ENCODE results near the gene DNAJC16. TPM values are rescaled to one million over a fixed set of nuclear protein-coding genes. Genes with fewer than 3 reads are reported as not detected.
"Not testable (repeated sequence)": the region's sequence is repeated elsewhere in the genome, so short reads cannot be mapped to it uniquely, and the experiment has no call there.

Gene DNAJC16
- total RNA-seq, 4 donors from 2014 or later = 10.0 to 20.9 (median 14.2) TPM

- TF ChIP-seq, protein P1, sequence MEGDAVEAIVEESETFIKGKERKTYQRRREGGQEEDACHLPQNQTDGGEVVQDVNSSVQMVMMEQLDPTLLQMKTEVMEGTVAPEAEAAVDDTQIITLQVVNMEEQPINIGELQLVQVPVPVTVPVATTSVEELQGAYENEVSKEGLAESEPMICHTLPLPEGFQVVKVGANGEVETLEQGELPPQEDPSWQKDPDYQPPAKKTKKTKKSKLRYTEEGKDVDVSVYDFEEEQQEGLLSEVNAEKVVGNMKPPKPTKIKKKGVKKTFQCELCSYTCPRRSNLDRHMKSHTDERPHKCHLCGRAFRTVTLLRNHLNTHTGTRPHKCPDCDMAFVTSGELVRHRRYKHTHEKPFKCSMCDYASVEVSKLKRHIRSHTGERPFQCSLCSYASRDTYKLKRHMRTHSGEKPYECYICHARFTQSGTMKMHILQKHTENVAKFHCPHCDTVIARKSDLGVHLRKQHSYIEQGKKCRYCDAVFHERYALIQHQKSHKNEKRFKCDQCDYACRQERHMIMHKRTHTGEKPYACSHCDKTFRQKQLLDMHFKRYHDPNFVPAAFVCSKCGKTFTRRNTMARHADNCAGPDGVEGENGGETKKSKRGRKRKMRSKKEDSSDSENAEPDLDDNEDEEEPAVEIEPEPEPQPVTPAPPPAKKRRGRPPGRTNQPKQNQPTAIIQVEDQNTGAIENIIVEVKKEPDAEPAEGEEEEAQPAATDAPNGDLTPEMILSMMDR (IDR thresholded peaks at IDR 0.05) = no peak
- no peak for TF ChIP-seq POLR2A (IDR thresholded peaks at IDR 0.05)
- intact Hi-C loops (cut with DNase I) = no loop called here
- H3K27ac ChIP-seq = no peak overlapping the region
- WGBS, 2 donors = 83 to 97% methylated on average over 3 of the region's 3 CpGs
- no peak for DNase-seq
- no peaks in the 10 kb centered on the region for H3K9me3 ChIP-seq
- no peaks in the 10 kb centered on the region for H3K27me3 ChIP-seq
- H3K36me3 ChIP-seq = peaks cover 0 to 21% (median 0%) of the 10 kb centered on the region in 3 donors
- H3K4me3 ChIP-seq = no peak overlapping the region
- peaks cover 7 to 30% (median 9%) of the 10 kb centered on the region in 3 donors for H3K4me1 ChIP-seq
Measured at GRCh38 chr1:15519625-15520024, 7.0 kb upstream of the DNAJC16 start.

- whole genome bisulfite sequencing, 2 donors = 88 to 91% methylated on average over 17 of the region's 17 CpGs
- DNase-seq; intact Hi-C loops (cut with DNase I); H3K4me3 ChIP-seq; H3K27ac ChIP-seq; H3K27me3 ChIP-seq; H3K9me3 ChIP-seq: not testable (repeated sequence)
- H3K36me3 ChIP-seq = peaks cover 0 to 17% (median 0%) of the 10 kb centered on the region in 3 donors
- peaks cover 13 to 34% (median 18%) of the 10 kb centered on the region in 3 donors for H3K4me1 ChIP-seq
Measured at GRCh38 chr1:15521206-15521906, 5.3 kb upstream of the DNAJC16 start.

GRCh38 chr1:15522551-15522950 lies 4.1 kb upstream of the DNAJC16 start:
- no peak for DNase-seq
- H3K4me1 ChIP-seq = peaks cover 17 to 39% (median 19%) of the 10 kb centered on the region in 3 donors
- peaks cover 0 to 6% (median 0%) of the 10 kb centered on the region in 3 donors for H3K36me3 ChIP-seq
- H3K27ac ChIP-seq = no peak overlapping the region
- TF ChIP-seq POLR2A (IDR thresholded peaks at IDR 0.05) = no peak
- TF ChIP-seq, protein P1 (IDR thresholded peaks at IDR 0.05) = no peak
- no peaks in the 10 kb centered on the region for H3K27me3 ChIP-seq
- WGBS, 2 donors = 80 to 95% methylated on average over 2 to 4 of the region's 4 CpGs
- no peaks in the 10 kb centered on the region for H3K9me3 ChIP-seq
- H3K4me3 ChIP-seq = no peak overlapping the region
- intact Hi-C loops (cut with DNase I) = no loop called here

DNA sequence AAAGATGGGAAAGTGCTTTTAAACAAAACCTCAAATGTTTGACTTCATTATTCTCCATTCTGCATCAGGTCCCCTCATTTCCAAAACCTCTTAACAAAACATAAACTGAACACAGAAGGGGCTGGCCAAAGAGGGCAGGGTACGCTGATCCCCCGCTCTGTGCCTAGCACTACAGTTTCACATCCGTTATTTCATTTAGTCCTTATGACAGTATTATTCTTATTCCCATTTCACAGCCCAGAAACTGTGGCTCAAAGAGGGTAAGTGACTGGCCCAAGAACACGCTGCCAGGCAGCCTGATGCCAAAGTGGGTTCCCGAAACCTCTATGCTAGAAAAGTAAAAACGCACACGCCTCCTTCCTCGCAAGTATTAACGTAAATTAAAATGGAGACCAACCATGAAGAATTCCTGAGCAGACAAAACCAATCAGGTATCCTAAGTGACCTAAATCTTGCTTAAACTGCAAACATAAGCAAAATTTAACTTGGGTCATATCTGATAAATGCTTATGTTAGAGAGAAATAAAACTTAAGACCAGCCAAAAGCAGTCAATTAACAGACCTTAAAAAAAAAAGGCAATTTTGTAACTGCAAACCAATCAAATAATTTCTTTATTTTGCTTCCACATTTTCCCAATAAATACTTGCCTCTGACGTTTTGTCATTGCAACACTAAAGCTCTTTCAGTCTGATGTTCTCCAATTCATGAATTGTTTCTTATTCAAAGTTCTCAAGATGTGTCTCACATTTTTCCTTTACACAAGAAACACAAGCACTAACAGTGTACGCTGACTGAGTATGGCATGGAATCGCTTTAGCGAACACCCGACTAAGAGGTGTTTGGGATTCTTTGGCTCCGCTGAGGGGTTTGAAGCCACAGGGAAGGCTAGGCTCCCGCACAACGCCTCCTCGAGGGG lies 3.3 kb upstream of the DNAJC16 start:
- no peaks in the 10 kb centered on the region for H3K27me3 ChIP-seq
- H3K4me1 ChIP-seq = peaks cover 16 to 43% (median 24%) of the 10 kb centered on the region in 3 donors
- no peaks in the 10 kb centered on the region for H3K36me3 ChIP-seq
- H3K27ac ChIP-seq = peak overlapping the region; percentile 96 to 100 (median 97)
- no peaks in the 10 kb centered on the region for H3K9me3 ChIP-seq
- peak overlapping the region; percentile 59 to 78 (median 73) for H3K4me3 ChIP-seq
- intact Hi-C loops (cut with DNase I) = no loop called here
- WGBS, 2 donors = 45 to 56% methylated on average over 13 to 15 of the region's 18 CpGs
- TF ChIP-seq, protein P1 (IDR thresholded peaks at IDR 0.05) = no peak
- TF ChIP-seq POLR2A (IDR thresholded peaks at IDR 0.05) = no peak
- DNase-seq = no peak

GRCh38 chr1:15524021-15524282 lies 2.7 kb upstream of the DNAJC16 start, which contains the start of gene CASP9:
TSS of gene CASP9 (minus strand) at chr1:15524215. CDS start at chr1:15524200, 15 bp downstream.
- 0% methylated on average over 3 of the region's 27 CpGs; no CpG with 5 or more reads in 1 of the 2 donors for WGBS, 2 donors
- Histone ChIP-seq H3K9me3 (no peaks in the 10 kb centered on the region), H3K27ac (peak within 1 kb of the TSS; percentile 96 to 100 (median 97)), H3K36me3 (no peaks in the 10 kb centered on the region), H3K4me3 (peak within 1 kb of the TSS; percentile 59 to 78 (median 73)), H3K27me3 (no peaks in the 10 kb centered on the region), H3K4me1 (peaks cover 15 to 46% (median 24%) of the 10 kb centered on the region in 3 donors)
- intact Hi-C loops (cut with DNase I) = no loop called here
- no peak for DNase-seq
- TF ChIP-seq POLR2A (IDR thresholded peaks at IDR 0.05) = peak in 3 of 4 donors; percentile 12 to 68 (median 33)
- TF ChIP-seq, protein P1 (IDR thresholded peaks at IDR 0.05) = no peak

Measured in esophagus squamous epithelium (tissue), 5 donors.